CD14-positive monocyte (primary cell): ENCODE measurements around the gene SCD. TPM values are rescaled to one million over a fixed set of nuclear protein-coding genes. Genes with fewer than 3 reads are reported as not detected.

Source experiments
- DNase-seq, 3 donors: peaks; one replicate each; pipeline ENCODE4 v3.0.0-alpha.2; 2011 to 2022
- H2AFZ ChIP-seq: 2 replicates; pipeline ENCODE4 v1.6.0; 2012; ENCODE audit warnings: mild to moderate bottlenecking, low read depth, low read length, inconsistent platforms; ENCODE audit not compliant: insufficient read depth, poor library complexity, severe bottlenecking
- H3K27ac ChIP-seq, 2 donors: 1 replicate in 1 of 2; 2 replicates in 1 of 2; pipeline ENCODE4 v1.5.1; 2012 to 2013; ENCODE audit warnings: low read length in 2 of 2, control low read depth in 1 of 2, inconsistent platforms in 1 of 2, low read depth in 1 of 2, mild to moderate bottlenecking in 1 of 2
- H3K27me3 ChIP-seq, 2 donors: one replicate each; pipeline versions ENCODE4 v1.6.0 to v1.6.1; 2011 to 2013; ENCODE audit warnings: low read length in 2 of 2; ENCODE audit not compliant: control insufficient read depth in 2 of 2, insufficient read depth in 2 of 2
- H3K36me3 ChIP-seq, 2 donors: replicated peaks in 1 of 2; 1 replicate in 1 of 2; 2 replicates in 1 of 2; pipeline versions ENCODE4 v1.5.1 to v1.6.1; 2012 to 2013; ENCODE audit warnings: low read length in 2 of 2, control low read depth in 1 of 2, inconsistent platforms in 1 of 2, mild to moderate bottlenecking in 1 of 2; ENCODE audit not compliant: insufficient read depth in 2 of 2, control insufficient read depth in 1 of 2
- H3K4me1 ChIP-seq, 2 donors: 1 replicate in 1 of 2; 2 replicates in 1 of 2; pipeline versions ENCODE4 v1.5.1 to v1.6.1; 2012 to 2013; ENCODE audit warnings: low read length in 2 of 2, control low read depth in 1 of 2, inconsistent platforms in 1 of 2, mild to moderate bottlenecking in 1 of 2, moderate library complexity in 1 of 2; ENCODE audit not compliant: insufficient read depth in 2 of 2, control insufficient read depth in 1 of 2
- H3K4me2 ChIP-seq: replicated peaks from 2 replicates; pipeline ENCODE3; 2012; ENCODE audit warnings: low read length, moderate library complexity, mild to moderate bottlenecking; ENCODE audit not compliant: poor library complexity, severe bottlenecking; ENCODE audit errors: extremely low read depth
- H3K4me3 ChIP-seq, 3 experiments: fragments of 200-600 bp in 1 of 3; sonication (generic) in 1 of 3; replicated peaks in 1 of 3; 1 replicate in 2 of 3; 2 replicates in 1 of 3; pipeline ENCODE4 v1.5.1; 2011 to 2013; ENCODE audit warnings: low read length in 3 of 3, mild to moderate bottlenecking in 3 of 3, control low read depth in 2 of 3, low read depth in 2 of 3, inconsistent platforms in 1 of 3, moderate library complexity in 1 of 3
- H3K79me2 ChIP-seq: 2 replicates; pipeline ENCODE4 v1.6.0; 2012; ENCODE audit warnings: mild to moderate bottlenecking, control low read depth, inconsistent platforms, low read length, moderate library complexity; ENCODE audit not compliant: insufficient read depth
- H3K9ac ChIP-seq: 2 replicates; pipeline ENCODE4 v1.6.0; 2017; ENCODE audit warnings: low read length, mild to moderate bottlenecking; ENCODE audit not compliant: insufficient read depth, poor library complexity, severe bottlenecking
- H3K9me3 ChIP-seq, 2 donors: replicated peaks in 1 of 2; 1 replicate in 1 of 2; 2 replicates in 1 of 2; pipeline versions ENCODE4 v1.5.1 to v1.6.1; 2012 to 2013; ENCODE audit warnings: low read length in 2 of 2, control low read depth in 1 of 2; ENCODE audit not compliant: control insufficient read depth in 1 of 2, insufficient read depth in 1 of 2
- H4K20me1 ChIP-seq: 2 replicates; pipeline ENCODE4 v1.6.0; 2012; ENCODE audit warnings: mild to moderate bottlenecking, low read length, control low read depth, moderate library complexity; ENCODE audit not compliant: insufficient read depth
- H3K27ac Mint-ChIP-seq, 7 donors: one replicate each; pipeline ENCODE4 v1.8.0; 2020; ENCODE audit warnings: mild to moderate bottlenecking in 7 of 7, mixed read lengths in 7 of 7, moderate library complexity in 6 of 7, inconsistent platforms in 2 of 7
- H3K27me3 Mint-ChIP-seq, 3 donors: one replicate each; pipeline ENCODE4 v1.8.0; 2021 to 2022; ENCODE audit warnings: low read depth in 3 of 3, mild to moderate bottlenecking in 3 of 3, mixed read lengths in 3 of 3, moderate library complexity in 3 of 3, inconsistent platforms in 1 of 3
- H3K36me3 Mint-ChIP-seq, 2 donors: one replicate each; pipeline ENCODE4 v1.8.0; 2020; ENCODE audit warnings: mixed read lengths in 2 of 2, inconsistent platforms in 1 of 2, mild to moderate bottlenecking in 1 of 2
- H3K4me1 Mint-ChIP-seq: one replicate; pipeline ENCODE4 v1.8.0; 2020; ENCODE audit warnings: mild to moderate bottlenecking, mixed read lengths
- H3K4me3 Mint-ChIP-seq, 2 donors: one replicate each; pipeline ENCODE4 v1.8.0; 2020; ENCODE audit warnings: mild to moderate bottlenecking in 2 of 2, mixed read lengths in 2 of 2, moderate library complexity in 1 of 2
- H3K9me3 Mint-ChIP-seq, 7 donors: one replicate each; pipeline ENCODE4 v1.8.0; 2020 to 2022; ENCODE audit warnings: mixed read lengths in 7 of 7, mild to moderate bottlenecking in 6 of 7, moderate library complexity in 6 of 7, inconsistent platforms in 2 of 7
- CTCF ChIP-seq: fragments of 200-600 bp; IDR thresholded peaks from one replicate; pipeline ENCODE4 v1.8.0; 2022; ENCODE audit warnings: antibody characterized with exemption, mild to moderate bottlenecking
- WGBS: methylation state at CpG from one replicate; pipeline ENCODE4 v1.1.5; 2013; ENCODE audit warnings: missing lambda C conversion rate; ENCODE audit not compliant: insufficient coverage; 5-methylcytosine and 5-hydroxymethylcytosine counted together
- intact Hi-C, 2 donors: fragments of 100-400 bp; cut with micrococcal nuclease; formaldehyde crosslinking; loops; one replicate each; pipeline versions ENCODE4 v1.15.0 to v1.15.1; 2023
- polyA plus RNA-seq, 3 donors: library from polyadenylated mRNA; depleted of rRNA in 1 of 3; unstranded in 2 of 3; stranded (reverse) in 1 of 3; fragments of 300-500 nt in 2 of 3; fragments of >200 nt in 1 of 3; fragmentation: Illumina TruSeq in 2 of 3; gene quantifications; 1 replicate in 2 of 3; 2 replicates in 1 of 3; pipeline ENCODE4 v1.2.3, GENCODE V29; 2012 to 2021

The SCD gene
- polyA plus RNA-seq, 3 donors, result 1.00 to 3.4 (median 1.0) TPM

GRCh38 chr10:100364175-100364574, 17.1 kb downstream of the SCD start:
- intact Hi-C loops, result no loop called here
- WGBS, result 100% methylated on average over 3 of the region's 3 CpGs
- H3K4me1 ChIP-seq, result peaks cover 4 to 7% of the 10 kb centered on the region in 2 donors
- H3K4me3 ChIP-seq, result no peak overlapping the region
- H3K27ac ChIP-seq, result no peak overlapping the region
- H3K4me3 Mint-ChIP-seq, result no peak overlapping the region
- no peaks in the 10 kb centered on the region for H3K9me3 Mint-ChIP-seq
- H3K27me3 Mint-ChIP-seq, result no peaks in the 10 kb centered on the region
- no peak for DNase-seq
- H3K4me1 Mint-ChIP-seq, result peaks cover 11% of the 10 kb centered on the region
- H3K36me3 Mint-ChIP-seq, result peaks cover 9% of the 10 kb centered on the region in 2 donors
- H3K27me3 ChIP-seq, result no peaks in the 10 kb centered on the region
- H3K36me3 ChIP-seq, result no peaks in the 10 kb centered on the region
- H2AFZ ChIP-seq, result no peak overlapping the region
- no peak overlapping the region for H3K4me2 ChIP-seq
- H3K79me2 ChIP-seq, result no peaks in the 10 kb centered on the region
- H4K20me1 ChIP-seq, result no peaks in the 10 kb centered on the region
- no peak for TF ChIP-seq CTCF
- H3K9me3 ChIP-seq, result no peaks in the 10 kb centered on the region
- no peak overlapping the region for H3K9ac ChIP-seq
- no peak overlapping the region for H3K27ac Mint-ChIP-seq

DNA sequence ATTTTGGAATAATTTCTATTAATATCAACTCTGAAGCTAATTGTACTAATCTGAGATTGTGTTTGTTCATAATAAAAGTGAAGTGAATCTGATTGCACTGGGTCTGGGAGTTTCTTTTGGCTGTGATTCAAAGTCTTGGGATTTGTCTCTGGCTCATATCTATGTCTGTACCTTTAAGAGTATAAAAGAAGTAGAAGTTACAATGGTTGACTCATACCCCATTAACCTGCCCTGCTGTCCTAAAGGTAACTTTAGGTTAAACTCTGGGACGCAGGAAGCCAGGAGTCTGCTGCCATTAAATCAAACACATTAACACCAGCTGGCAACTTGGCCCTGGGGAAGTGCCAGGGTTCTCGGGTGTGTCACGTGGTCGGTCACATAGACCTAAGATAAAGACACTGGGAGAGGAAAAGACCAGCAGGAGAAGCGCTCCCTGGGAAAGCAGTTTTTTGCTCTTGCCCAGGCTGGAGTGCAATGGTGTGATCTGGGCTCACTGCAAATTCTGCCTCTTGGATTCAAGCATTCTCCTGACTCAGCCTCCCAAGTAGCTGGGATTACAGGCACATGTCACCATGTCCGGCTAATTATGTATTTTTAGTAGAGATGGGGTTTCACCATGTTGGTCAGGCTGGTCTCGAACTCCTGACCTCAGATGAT, 17.8 kb downstream of the SCD start:
- Histone ChIP-seq H3K79me2 (no peaks in the 10 kb centered on the region), H3K4me1 (peaks cover 4 to 8% of the 10 kb centered on the region in 2 donors), H4K20me1 (no peaks in the 10 kb centered on the region), H3K4me2 (no peak overlapping the region), H3K9me3 (no peaks in the 10 kb centered on the region), H3K36me3 (no peaks in the 10 kb centered on the region), H3K9ac (no peak overlapping the region), H3K27me3 (no peaks in the 10 kb centered on the region), H3K27ac (no peak overlapping the region), H3K4me3 (no peak overlapping the region), H2AFZ (no peak overlapping the region)
- H3K9me3 Mint-ChIP-seq, result no peaks in the 10 kb centered on the region
- WGBS, result 11% methylated on average over 4 of the region's 7 CpGs
- peaks cover 16% of the 10 kb centered on the region for H3K4me1 Mint-ChIP-seq
- intact Hi-C loops, result no loop called here
- peak; percentile 23 to 43 (median 28) for DNase-seq
- no peak for TF ChIP-seq CTCF
- H3K36me3 Mint-ChIP-seq, result peaks cover 9% of the 10 kb centered on the region in 2 donors
- peak overlapping the region in 1 of 7 donors; percentile 11 for H3K27ac Mint-ChIP-seq
- no peaks in the 10 kb centered on the region for H3K27me3 Mint-ChIP-seq
- no peak overlapping the region for H3K4me3 Mint-ChIP-seq
